HCT116 (cell line): ENCODE results near the gene EP400.

Experiments
- CBX3 ChIP-seq: IDR thresholded peaks from 2 replicates; pipeline ENCODE4 v1.6.1; 2012; ENCODE audit warnings: low read depth
- EGR1 ChIP-seq: IDR thresholded peaks from 2 replicates; pipeline ENCODE4 v1.6.1; 2012; ENCODE audit warnings: low read depth
- JUND ChIP-seq: IDR thresholded peaks from 2 replicates; pipeline ENCODE4 v1.6.1; 2012
- TF ChIP-seq, protein P1 (sequence below), 3 experiments: fragments of 200-600 bp in 1 of 3; sonication (generic) in 1 of 3; IDR thresholded peaks in 2 of 3; conservative IDR thresholded peaks in 1 of 3; 2 replicates each; pipeline ENCODE4 v1.5.1; 2012 to 2017; ENCODE audit warnings: low read depth in 2 of 3, low read length in 2 of 3, antibody characterized with exemption in 1 of 3, borderline replicate concordance in 1 of 3, control low read depth in 1 of 3, mild to moderate bottlenecking in 1 of 3, mixed read lengths in 1 of 3, mixed run types in 1 of 3, moderate library complexity in 1 of 3; ENCODE audit not compliant: insufficient read depth in 1 of 3

DNA sequence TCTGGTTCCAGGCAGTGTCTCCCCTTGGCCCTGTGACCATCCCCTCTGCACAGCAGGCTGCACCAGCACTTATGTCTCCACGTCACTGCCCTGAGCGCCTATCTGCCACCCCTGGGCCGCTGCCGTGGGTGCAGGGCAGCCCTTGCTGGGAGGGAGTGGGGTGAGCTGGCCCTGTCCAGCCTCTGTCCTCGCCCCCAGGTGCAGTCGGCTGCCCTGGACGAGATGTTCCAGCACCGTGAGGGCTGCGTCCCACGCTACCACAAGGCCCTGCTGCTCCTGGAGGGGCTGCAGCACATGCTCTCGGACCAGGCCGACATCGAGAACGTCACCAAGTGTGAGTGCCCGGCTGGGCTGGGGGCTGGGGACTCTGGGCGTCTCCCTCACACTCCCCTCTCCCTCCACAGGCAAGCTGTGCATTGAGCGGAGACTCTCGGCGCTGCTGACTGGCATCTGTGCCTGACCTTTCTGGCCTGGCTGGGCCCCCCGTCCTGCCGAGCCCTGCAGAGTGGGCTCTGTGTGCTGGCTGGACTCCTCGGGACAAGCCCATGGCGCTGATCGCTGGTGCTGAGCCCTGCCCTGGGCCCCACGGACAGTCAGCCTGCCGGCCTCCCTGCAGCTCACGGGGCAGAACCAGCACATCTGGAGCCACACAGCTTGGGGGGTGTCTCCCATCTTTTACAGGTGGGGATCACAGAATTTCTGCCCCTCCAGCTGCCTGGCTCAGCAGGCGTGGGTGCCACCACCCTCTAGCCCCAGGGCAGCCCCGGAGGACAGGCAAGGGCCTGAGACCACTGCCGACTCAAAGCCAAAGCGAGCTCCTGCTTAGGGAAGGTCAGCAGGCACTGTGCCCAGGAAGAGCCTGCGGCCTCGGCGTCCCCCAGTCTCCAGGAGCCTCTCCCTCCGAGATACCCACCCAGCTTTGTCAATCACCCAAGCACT, 28.6 kb upstream of the EP400 start:
- no peak for TF ChIP-seq JUND
- TF ChIP-seq EGR1, result no peak
- TF ChIP-seq, protein P1, sequence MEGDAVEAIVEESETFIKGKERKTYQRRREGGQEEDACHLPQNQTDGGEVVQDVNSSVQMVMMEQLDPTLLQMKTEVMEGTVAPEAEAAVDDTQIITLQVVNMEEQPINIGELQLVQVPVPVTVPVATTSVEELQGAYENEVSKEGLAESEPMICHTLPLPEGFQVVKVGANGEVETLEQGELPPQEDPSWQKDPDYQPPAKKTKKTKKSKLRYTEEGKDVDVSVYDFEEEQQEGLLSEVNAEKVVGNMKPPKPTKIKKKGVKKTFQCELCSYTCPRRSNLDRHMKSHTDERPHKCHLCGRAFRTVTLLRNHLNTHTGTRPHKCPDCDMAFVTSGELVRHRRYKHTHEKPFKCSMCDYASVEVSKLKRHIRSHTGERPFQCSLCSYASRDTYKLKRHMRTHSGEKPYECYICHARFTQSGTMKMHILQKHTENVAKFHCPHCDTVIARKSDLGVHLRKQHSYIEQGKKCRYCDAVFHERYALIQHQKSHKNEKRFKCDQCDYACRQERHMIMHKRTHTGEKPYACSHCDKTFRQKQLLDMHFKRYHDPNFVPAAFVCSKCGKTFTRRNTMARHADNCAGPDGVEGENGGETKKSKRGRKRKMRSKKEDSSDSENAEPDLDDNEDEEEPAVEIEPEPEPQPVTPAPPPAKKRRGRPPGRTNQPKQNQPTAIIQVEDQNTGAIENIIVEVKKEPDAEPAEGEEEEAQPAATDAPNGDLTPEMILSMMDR (IDR thresholded peaks at IDR 0.05 in 2 of 3, conservative IDR thresholded peaks at IDR 0.05 in 1 of 3; ENCODE audit: borderline replicate concordance in 1 of 3, insufficient read depth in 1 of 3, low read depth in 2 of 3, low read length in 2 of 3), result no peak
- no peak for TF ChIP-seq CBX3
